ENCODE data around the gene FBF1.
"Not testable (repeated sequence)": the region's sequence is repeated elsewhere in the genome, so short reads cannot be mapped to it uniquely, and the experiment has no call there.

FBF1 gene

GRCh38 chr17:75940727-75941441, at the start of gene FBF1:
Gene FBF1, minus strand, starts transcription at chr17:75941042. Its CDS starts 2,893 bp downstream, at chr17:75938149.
- peak; percentile 76 for DNase-seq

DNA sequence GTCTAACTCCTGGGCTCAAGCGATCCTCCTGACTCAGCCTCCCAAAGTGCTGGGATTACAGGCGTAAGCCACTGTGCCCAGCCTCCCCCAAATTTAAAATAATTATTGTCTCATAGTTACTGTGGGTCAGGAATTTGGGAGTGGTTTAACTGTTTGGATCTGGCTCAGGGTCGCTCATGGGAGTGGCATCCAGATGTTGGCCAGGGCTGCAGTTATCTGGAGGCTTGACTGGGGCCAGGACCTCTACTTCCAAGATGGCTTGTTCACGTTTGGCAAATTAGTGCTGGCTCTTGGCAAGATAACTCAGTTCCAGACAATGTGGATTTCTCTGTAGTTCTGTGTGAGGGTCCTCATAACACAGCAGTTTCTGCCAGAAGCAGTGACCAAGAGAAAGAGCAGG, 46.2 kb upstream of the FBF1 start:
- no peak for DNase-seq

DNA sequence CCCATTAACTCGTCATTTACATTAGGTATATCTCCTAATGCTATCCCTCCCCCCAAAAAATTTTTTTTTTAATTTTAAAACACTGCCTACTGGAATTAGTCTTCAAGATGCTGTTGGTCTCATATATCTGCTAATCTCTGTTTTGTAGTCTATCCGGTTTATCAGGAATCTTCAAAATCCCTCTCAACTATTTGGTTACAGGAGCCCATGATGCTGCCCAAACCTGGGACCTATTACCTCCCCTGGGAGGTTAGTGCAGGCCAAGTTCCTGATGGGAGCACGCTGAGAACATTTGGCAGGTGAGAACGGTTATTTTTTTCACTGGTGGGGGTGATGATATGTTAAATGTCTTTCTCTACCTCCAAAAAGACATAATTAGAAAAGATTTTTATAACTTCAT, 45.1 kb upstream of the FBF1 start:
- DNase-seq: no peak

GRCh38 chr17:75983501-75984181, 42.8 kb upstream of the FBF1 start:
- DNase-seq: no peak

DNA sequence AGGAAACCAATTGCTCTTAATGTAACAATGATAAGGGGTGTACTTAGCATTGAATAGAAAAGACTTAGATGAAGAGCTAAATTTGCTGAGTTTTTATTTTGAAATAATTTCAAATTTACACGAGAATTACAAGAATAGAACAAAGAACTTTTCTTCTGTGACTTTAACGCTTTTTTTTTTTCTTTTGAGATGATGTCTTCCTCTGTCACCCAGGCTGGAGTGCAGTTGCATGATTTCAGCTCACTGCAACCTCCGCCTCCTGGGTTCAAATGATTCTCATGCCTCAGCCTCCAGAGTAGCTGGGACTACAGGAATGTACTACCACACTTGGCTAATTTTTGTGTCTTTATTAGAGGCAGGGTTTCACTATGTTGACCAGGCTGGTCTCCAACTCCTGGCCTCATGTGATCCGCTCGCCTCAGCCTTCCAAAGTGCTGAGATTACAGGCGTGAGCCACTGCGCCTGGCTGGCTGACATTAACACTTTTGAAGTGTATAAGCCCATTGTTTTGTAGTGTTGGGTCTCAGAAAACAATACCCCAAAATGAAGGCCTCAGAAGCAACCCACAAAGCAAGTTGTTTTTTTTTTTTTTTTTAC, 40.3 kb upstream of the FBF1 start:
- no peak for DNase-seq

GRCh38 chr17:75980188-75981018, 39.6 kb upstream of the FBF1 start:
- DNase-seq: no peak

- DNase-seq: no peak
These were observed 38.9 kb upstream of the FBF1 start for GRCh38 chr17:75979705-75980187.

DNA sequence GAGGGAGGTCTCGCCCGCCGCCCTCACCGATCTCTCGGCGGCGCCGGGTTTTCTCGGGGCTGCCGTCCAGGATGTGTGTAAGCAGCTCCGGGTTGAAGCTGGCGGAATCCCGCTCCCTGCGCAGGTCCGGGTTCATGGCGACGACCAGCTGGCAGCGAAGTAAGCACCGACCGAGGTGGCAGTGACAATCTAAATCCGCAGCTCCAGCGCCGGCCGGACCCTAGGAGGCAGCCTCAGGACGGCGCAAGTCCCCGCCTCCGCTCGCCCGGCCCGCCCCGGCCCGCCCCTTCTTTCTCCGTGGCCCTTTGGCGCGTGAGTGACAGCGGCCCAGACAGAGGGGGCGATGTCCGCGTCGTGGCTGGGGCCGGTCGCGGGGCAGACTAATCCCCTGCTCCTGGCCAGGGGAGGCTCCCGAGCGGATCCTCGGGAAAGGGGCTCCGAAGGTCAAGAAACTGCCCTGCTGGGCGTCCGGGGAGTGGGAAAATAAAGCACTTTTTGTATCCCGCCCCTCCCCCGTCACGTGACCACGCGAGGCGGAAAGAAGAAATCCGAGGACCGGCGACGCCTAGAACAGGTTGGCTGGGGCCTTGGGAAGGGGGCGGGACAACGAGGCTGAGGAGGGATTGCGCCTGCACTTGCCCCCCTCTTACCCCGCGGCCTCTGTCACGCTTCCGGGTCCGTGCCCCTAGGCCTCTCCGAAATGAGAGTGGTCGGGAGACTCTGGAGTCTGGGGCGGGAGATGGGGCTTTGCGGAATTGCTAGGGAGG, 38.3 kb upstream of the FBF1 start, which contains the start of the genes ACOX1 and TEN1:
ACOX1 (minus strand) TSS at position 229 of the 767 bp plus-strand sequence; CDS start at position 136, 93 bp downstream.
TEN1 (plus strand) TSS at position 303 of the 767 bp plus-strand sequence. CDS start 6,953 bp downstream, outside the sequence.
- peak; percentile 91 for DNase-seq

- DNase-seq: no peak
These were observed 35.5 kb upstream of the FBF1 start for GRCh38 chr17:75976175-75976848.

- DNase-seq: no peak
These were observed 34.9 kb upstream of the FBF1 start for GRCh38 chr17:75975757-75976174.

DNA sequence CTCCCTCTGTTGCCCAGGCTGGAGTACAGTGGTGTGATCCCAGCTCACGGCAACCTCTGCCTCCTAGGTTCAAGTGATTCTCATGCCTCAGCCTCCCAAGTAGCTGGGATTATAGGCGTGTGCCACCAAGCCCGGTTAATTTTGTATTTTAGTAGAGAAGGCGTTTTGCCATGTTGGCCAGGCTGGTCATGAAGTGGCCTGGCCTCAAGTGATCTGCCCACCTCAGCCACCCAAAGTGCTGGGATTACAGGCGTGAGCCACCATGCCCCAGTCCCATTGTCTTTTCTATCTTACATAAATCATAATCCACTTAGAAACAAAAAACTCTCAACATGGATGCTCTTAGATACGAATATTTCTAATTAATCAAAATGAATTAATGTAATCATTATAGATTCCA, 34.3 kb upstream of the FBF1 start:
- DNase-seq: not testable (repeated sequence)

- DNase-seq: no peak
These were observed 29.8 kb upstream of the FBF1 start for GRCh38 chr17:75970626-75971025.

DNA sequence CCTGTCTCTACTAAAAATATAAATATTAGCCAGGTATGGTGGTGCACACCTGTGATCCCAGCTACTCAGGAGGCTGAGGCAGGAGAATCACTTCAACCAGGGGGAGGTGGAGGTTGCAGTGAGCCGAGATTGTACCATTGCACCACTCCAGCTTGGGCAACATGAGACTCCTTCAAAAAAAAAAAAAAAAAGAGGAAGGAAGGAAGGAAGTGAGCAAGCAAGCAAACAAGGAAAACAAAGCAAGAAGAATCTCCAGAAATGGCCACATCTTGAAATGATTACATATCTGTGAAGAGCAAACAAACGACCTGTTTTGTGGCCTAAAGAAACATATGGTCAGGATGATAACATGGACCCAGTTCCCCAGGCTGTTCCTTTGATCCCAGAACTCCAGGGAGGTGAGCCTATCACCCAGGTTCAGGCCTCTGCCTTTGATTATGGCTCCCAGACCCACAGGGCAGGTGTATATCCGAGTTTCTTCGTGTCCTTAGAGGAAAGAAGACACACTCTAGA, 29.2 kb upstream of the FBF1 start:
- no peak for DNase-seq

DNA sequence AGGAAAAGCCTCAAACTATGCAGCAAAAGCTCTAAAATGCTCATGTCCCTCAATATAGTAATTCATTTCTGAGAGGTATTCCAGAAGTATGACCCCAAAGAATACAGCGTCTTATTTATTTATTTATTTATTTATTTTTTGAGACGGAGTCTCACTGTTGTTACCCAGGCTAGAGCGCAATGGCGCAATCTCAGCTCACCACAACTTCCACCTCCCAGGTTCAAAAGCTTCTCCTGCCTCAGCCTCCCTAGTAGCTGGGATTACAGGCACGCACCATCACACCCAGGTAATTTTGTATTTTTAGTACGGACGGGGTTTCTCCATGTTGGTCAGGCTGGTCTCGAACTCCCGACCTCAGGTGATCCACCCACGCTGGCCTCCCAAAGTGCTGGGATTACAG, 28.2 kb upstream of the FBF1 start:
- DNase-seq: not testable (repeated sequence)

DNA sequence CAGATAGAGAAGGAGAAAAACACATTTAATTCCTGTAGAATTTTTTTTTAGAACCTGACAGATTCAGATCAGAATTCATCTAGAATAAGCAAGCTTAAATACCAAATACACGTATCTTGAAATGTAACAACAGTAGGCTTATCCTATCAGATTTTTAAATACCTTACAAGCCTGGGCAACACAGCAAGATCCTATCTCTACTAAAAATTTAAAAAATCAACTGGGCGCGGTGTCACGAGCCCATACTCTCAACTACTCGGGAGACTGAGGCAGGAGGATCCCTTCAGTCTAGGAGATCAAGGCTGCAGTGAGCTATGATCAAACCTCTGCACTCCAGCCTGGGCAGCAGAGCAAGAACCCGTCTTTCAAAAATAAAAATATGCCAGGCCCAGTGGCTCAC, 24.6 kb upstream of the FBF1 start:
- DNase-seq: no peak

GRCh38 chr17:75959839-75960511, 19.1 kb upstream of the FBF1 start:
- DNase-seq: no peak

- no peak for DNase-seq
These were observed 18.4 kb upstream of the FBF1 start for GRCh38 chr17:75959051-75959838.

GRCh38 chr17:75950855-75951554, 10.2 kb upstream of the FBF1 start:
- DNase-seq: no peak

GRCh38 chr17:75950421-75950820, 9.6 kb upstream of the FBF1 start:
- no peak for DNase-seq

All from NCI-H1417 treated with DMSO at 0.1 percent for 48 hours (cell line).